ENCODE results near the gene RHOT1. TPM values are rescaled to one million over a fixed set of nuclear protein-coding genes. Genes with fewer than 3 reads are reported as not detected.
"Not testable (repeated sequence)": the region's sequence is repeated elsewhere in the genome, so short reads cannot be mapped to it uniquely, and the experiment has no call there.

The RHOT1 gene
- total and polyA plus RNA-seq, 3 experiments from 2014 or later: 20.6 to 31.2 (median 22.5) TPM

DNA sequence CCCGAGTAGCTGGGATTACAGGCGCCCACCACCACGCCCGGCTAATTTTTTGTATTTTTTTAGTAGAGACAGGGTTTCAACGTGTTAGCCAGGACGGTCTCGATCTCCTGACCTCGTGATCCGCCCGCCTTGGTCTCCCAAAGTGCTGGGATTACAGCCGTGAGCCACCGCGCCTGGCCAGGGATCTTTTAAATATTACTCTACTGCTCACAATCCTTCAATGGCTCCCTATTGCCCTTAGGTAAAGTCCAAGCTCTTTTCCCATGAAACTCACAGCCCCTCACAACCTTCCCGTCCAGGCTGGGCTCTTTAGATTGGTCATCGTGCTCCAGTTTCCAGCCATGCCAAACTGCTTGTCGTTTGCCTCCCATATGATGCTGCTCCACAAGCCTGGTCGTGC is 121.2 kb downstream of the RHOT1 start:
- H3K36me3 Mint-ChIP-seq; POLR2A ChIA-PET; H3K9me3 ChIP-seq (ENCODE audit: low read length); H3K36me3 ChIP-seq (ENCODE audit: insufficient read depth, low read length); DNase-seq; H3K27ac Mint-ChIP-seq; H3K27ac ChIP-seq (ENCODE audit: low read depth, low read length); H3K9me3 Mint-ChIP-seq; H3K4me3 ChIP-seq (ENCODE audit: low read length): not testable (repeated sequence)
- Histone ChIP-seq H3K4me1 (ENCODE audit: insufficient read depth, low read length) (peaks cover 13% of the 10 kb centered on the region), H3K27me3 (ENCODE audit: insufficient read depth, low read length, poor library complexity, severe bottlenecking) (peaks cover 30% of the 10 kb centered on the region)
- CTCF ChIA-PET: interaction anchor here (1.7 kb wide), 1 partner anchor 10 kb away, joined by 8 read pairs; no protein-coding TSS in a partner anchor
- Mint-ChIP-seq H3K4me1 (peaks cover 18 to 30% (median 19%) of the 10 kb centered on the region in 3 donors), H3K27me3 (peaks cover 32 to 54% of the 10 kb centered on the region in 2 donors), H3K4me3 (peak overlapping the region in 1 of 7 donors; percentile 82)

- POLR2A ChIA-PET: no interaction called here
Measured at GRCh38 chr17:32264140-32264799, 122.0 kb downstream of the RHOT1 start.

DNA sequence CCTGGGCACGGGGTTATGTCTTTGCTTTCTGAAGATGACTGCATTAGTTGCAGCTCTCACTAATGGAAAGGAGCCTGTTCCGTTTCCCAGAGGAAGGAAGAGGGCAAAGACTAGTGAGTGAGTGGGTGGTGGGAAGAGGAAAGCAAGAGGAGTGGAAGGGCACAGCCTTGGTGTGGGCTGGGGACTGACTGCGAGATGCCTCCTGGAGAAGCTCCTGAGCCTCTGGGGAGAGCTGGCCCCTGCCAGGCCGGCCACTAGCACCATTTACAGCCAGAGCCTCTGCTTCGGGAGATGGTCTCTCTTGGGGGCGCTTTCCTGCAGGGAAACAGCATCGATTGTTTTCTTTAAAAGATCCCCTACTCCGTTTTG is 122.5 kb downstream of the RHOT1 start:
- H3K4me1 Mint-ChIP-seq: peaks cover 18 to 30% (median 19%) of the 10 kb centered on the region in 3 donors
- no peak for DNase-seq
- POLR2A ChIA-PET: no interaction called here
- Histone ChIP-seq H3K27me3 (ENCODE audit: insufficient read depth, low read length, poor library complexity, severe bottlenecking) (peaks cover 31% of the 10 kb centered on the region), H3K9me3 (ENCODE audit: low read length) (no peaks in the 10 kb centered on the region), H3K4me1 (ENCODE audit: insufficient read depth, low read length) (peaks cover 13% of the 10 kb centered on the region), H3K36me3 (ENCODE audit: insufficient read depth, low read length) (no peaks in the 10 kb centered on the region), H3K27ac (ENCODE audit: low read depth, low read length) (no peak overlapping the region), H3K4me3 (ENCODE audit: low read length) (no peak overlapping the region)
- H3K4me3 Mint-ChIP-seq: peak overlapping the region; percentile 76 to 92 (median 87)
- CTCF ChIA-PET: interaction anchor here (1.7 kb wide), 1 partner anchor 11 kb away, joined by 8 read pairs; no protein-coding TSS in a partner anchor
- peaks cover 0 to 2% (median 0%) of the 10 kb centered on the region in 3 donors for H3K36me3 Mint-ChIP-seq
- H3K27me3 Mint-ChIP-seq: peaks cover 37 to 61% of the 10 kb centered on the region in 2 donors
- peak overlapping the region in 2 of 8 donors; percentile 20 to 65 for H3K27ac Mint-ChIP-seq
- no peaks in the 10 kb centered on the region for H3K9me3 Mint-ChIP-seq

More at GRCh38 chr17:32264140-32264799, 122.0 kb downstream of the RHOT1 start:
- Histone ChIP-seq H3K36me3 (ENCODE audit: insufficient read depth, low read length) (no peaks in the 10 kb centered on the region), H3K9me3 (ENCODE audit: low read length) (no peaks in the 10 kb centered on the region), H3K4me1 (ENCODE audit: insufficient read depth, low read length) (peaks cover 13% of the 10 kb centered on the region), H3K27me3 (ENCODE audit: insufficient read depth, low read length, poor library complexity, severe bottlenecking) (peaks cover 31% of the 10 kb centered on the region), H3K4me3 (ENCODE audit: low read length) (no peak overlapping the region), H3K27ac (ENCODE audit: low read depth, low read length) (no peak overlapping the region)
- Mint-ChIP-seq H3K4me1 (peaks cover 18 to 30% (median 19%) of the 10 kb centered on the region in 3 donors), H3K27me3 (peaks cover 37 to 58% of the 10 kb centered on the region in 2 donors), H3K9me3 (no peaks in the 10 kb centered on the region), H3K27ac (peak overlapping the region in 3 of 8 donors; percentile 16 to 65 (median 20)), H3K4me3 (peak overlapping the region; percentile 61 to 92 (median 82)), H3K36me3 (peaks cover 0 to 2% (median 0%) of the 10 kb centered on the region in 3 donors)
- CTCF ChIA-PET: interaction anchor here (1.7 kb wide), 1 partner anchor 11 kb away, joined by 8 read pairs; no protein-coding TSS in a partner anchor
- no peak for DNase-seq

DNA sequence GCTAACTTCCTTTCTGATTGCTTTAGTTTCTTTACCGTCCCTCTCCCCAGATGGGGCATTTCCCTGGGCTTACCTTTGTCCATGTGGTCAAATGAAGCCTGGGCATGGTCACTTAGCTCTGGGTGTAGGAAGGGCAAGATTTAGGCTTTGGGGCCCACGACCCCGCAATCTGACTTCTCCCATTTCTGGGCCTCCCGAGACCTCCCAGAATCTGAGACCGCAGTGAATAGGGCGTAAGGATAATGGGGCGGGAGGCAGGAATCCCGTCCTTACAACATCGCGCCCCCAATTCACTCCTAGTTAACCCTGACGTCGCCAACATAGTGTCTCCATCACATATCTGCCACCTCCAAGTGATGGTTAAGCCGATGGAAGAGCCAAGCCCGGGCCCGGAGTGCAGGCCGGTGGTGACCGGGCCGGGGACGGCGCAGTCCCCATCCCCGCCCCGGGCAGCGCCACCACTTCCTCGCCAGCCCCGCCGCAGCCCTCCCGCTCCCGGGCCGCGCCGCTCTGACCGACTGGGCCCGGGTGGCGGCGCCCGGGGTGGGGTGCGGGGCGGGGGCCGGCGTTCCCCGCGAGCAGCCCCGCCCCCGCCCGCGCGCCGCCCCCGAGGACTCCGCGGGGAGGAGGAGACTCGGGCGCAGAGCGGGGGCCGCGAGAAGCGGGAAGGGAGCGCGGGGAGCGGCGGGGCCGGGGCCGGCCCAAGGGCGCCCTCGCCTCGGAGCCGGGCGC is 123.1 kb downstream of the RHOT1 start, which contains the start of gene RHBDL3:
Gene RHBDL3, plus strand, starts transcription at position 641 of the 732 bp plus-strand sequence. CDS start 358 bp downstream, outside the sequence.
- POLR2A ChIA-PET: no interaction called here
- H3K36me3 ChIP-seq (ENCODE audit: insufficient read depth, low read length): no peaks in the 10 kb centered on the region
- H3K9me3 ChIP-seq (ENCODE audit: low read length): no peaks in the 10 kb centered on the region
- Mint-ChIP-seq H3K4me1 (peaks cover 18 to 30% (median 19%) of the 10 kb centered on the region in 3 donors), H3K9me3 (no peaks in the 10 kb centered on the region), H3K27me3 (peaks cover 37 to 61% of the 10 kb centered on the region in 2 donors), H3K4me3 (peak within 1 kb of the TSS; percentile 77 to 92 (median 87)), H3K36me3 (peaks cover 0 to 2% (median 0%) of the 10 kb centered on the region in 3 donors), H3K27ac (peak within 1 kb of the TSS in 2 of 8 donors; percentile 20 to 79)
- CTCF ChIA-PET: interaction anchor here (1.7 kb wide), 1 partner anchor 12 kb away, joined by 8 read pairs; no protein-coding TSS in a partner anchor
- H3K27me3 ChIP-seq (ENCODE audit: insufficient read depth, low read length, poor library complexity, severe bottlenecking): peaks cover 31% of the 10 kb centered on the region
- no peak within 1 kb of the TSS for H3K27ac ChIP-seq (ENCODE audit: low read depth, low read length)
- DNase-seq: peak in 3 of 5 donors; percentile 14 to 50 (median 20)
- peak within 1 kb of the TSS; percentile 56 for H3K4me3 ChIP-seq (ENCODE audit: low read length)
- peaks cover 13% of the 10 kb centered on the region for H3K4me1 ChIP-seq (ENCODE audit: insufficient read depth, low read length)

DNA sequence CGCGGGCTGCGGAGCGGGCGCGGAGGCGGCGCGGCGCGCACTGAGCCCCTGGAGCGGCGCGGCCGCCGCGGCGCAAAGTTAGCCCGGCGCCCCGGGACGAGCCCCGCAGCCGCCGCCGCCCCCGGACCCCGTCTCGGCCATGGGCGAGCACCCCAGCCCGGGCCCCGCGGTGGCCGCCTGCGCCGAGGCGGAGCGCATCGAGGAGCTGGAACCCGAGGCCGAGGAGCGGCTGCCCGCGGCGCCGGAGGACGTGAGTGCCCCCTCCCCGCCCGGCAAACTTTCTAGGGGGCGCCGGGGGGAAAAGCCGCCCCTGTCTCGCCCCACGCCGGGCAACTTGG is 123.7 kb downstream of the RHOT1 start:
- peaks cover 13% of the 10 kb centered on the region for H3K4me1 ChIP-seq (ENCODE audit: insufficient read depth, low read length)
- Mint-ChIP-seq H3K9me3 (no peaks in the 10 kb centered on the region), H3K4me3 (no peak overlapping the region), H3K27ac (no peak overlapping the region), H3K36me3 (peaks cover 0 to 2% (median 0%) of the 10 kb centered on the region in 3 donors), H3K27me3 (peaks cover 40 to 67% of the 10 kb centered on the region in 2 donors), H3K4me1 (peaks cover 18 to 30% (median 19%) of the 10 kb centered on the region in 3 donors)
- H3K27ac ChIP-seq (ENCODE audit: low read depth, low read length): no peak overlapping the region
- no peaks in the 10 kb centered on the region for H3K36me3 ChIP-seq (ENCODE audit: insufficient read depth, low read length)
- H3K27me3 ChIP-seq (ENCODE audit: insufficient read depth, low read length, poor library complexity, severe bottlenecking): peaks cover 31% of the 10 kb centered on the region
- CTCF ChIA-PET: no interaction called here
- POLR2A ChIA-PET: no interaction called here
- H3K9me3 ChIP-seq (ENCODE audit: low read length): no peaks in the 10 kb centered on the region
- no peak for DNase-seq
- no peak overlapping the region for H3K4me3 ChIP-seq (ENCODE audit: low read length)

DNA sequence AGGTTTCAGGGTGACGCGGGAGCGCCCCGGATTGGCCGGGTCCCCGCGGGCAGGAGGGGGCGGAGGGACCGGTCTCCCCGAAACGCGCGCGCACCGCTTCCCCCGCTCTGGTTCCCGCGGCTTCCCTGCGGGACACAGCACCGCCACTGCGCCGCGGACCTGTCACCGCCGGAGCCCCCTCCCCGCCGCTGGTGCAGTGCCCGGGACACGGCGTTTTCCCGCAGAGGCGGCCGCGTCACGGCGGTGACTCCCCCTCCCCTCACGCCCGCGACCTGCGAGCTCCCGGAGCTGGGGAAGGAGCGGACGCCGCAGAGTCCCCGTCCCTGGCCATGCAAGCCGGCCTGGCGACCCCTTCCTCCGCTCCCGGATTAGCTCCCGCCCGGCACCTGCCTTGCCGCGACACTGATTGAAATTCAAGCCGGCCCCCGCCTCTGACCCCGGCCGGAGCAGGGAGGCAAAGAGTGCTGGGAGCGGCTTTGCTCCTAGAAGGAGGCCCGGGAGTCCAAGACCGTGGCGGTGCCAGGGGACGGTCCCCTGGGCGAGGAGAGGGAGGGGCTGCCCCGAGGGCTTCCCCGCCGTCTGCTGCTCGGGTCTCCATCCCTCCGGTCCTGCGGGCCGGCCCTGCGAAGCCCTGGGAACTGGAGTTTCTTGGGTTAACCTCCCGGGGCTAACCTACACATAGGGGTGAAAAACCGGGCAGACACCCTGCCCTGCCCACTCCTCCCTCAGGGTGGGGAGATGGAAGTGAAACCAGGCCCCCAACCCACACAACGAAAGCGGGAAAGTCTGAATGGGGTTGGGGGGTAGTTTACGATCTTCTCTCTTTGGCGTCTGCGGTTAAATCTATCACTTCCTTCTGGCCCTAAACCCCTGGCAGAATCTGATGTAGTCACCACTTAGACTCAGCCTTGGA is 124.3 kb downstream of the RHOT1 start:
- H3K4me1 Mint-ChIP-seq: peaks cover 18 to 30% (median 19%) of the 10 kb centered on the region in 3 donors
- peak overlapping the region; percentile 56 for H3K4me3 ChIP-seq (ENCODE audit: low read length)
- H3K9me3 Mint-ChIP-seq: no peaks in the 10 kb centered on the region
- H3K27ac ChIP-seq (ENCODE audit: low read depth, low read length): no peak overlapping the region
- H3K4me1 ChIP-seq (ENCODE audit: insufficient read depth, low read length): peaks cover 13% of the 10 kb centered on the region
- peaks cover 31% of the 10 kb centered on the region for H3K27me3 ChIP-seq (ENCODE audit: insufficient read depth, low read length, poor library complexity, severe bottlenecking)
- peaks cover 0 to 2% (median 0%) of the 10 kb centered on the region in 3 donors for H3K36me3 Mint-ChIP-seq
- H3K27me3 Mint-ChIP-seq: peaks cover 41 to 73% of the 10 kb centered on the region in 2 donors
- DNase-seq: peak in 2 of 5 donors; percentile 9 to 16
- H3K36me3 ChIP-seq (ENCODE audit: insufficient read depth, low read length): no peaks in the 10 kb centered on the region
- peak overlapping the region; percentile 56 to 88 (median 82) for H3K4me3 Mint-ChIP-seq
- H3K27ac Mint-ChIP-seq: peak overlapping the region in 2 of 8 donors; percentile 37 to 51
- ChIA-PET POLR2A (no interaction called here), CTCF (no interaction called here)
- H3K9me3 ChIP-seq (ENCODE audit: low read length): no peaks in the 10 kb centered on the region

- Histone ChIP-seq H3K27ac (ENCODE audit: low read depth, low read length) (no peak overlapping the region), H3K4me1 (ENCODE audit: insufficient read depth, low read length) (peaks cover 13% of the 10 kb centered on the region), H3K27me3 (ENCODE audit: insufficient read depth, low read length, poor library complexity, severe bottlenecking) (peaks cover 27% of the 10 kb centered on the region), H3K4me3 (ENCODE audit: low read length) (no peak overlapping the region), H3K36me3 (ENCODE audit: insufficient read depth, low read length) (no peaks in the 10 kb centered on the region), H3K9me3 (ENCODE audit: low read length) (no peaks in the 10 kb centered on the region)
- ChIA-PET POLR2A (no interaction called here), CTCF (no interaction called here)
- H3K27ac Mint-ChIP-seq: peak overlapping the region in 2 of 8 donors; percentile 51 to 67
- peaks cover 45 to 78% of the 10 kb centered on the region in 2 donors for H3K27me3 Mint-ChIP-seq
- H3K4me1 Mint-ChIP-seq: peaks cover 18 to 30% (median 19%) of the 10 kb centered on the region in 3 donors
- DNase-seq: no peak
- no peaks in the 10 kb centered on the region for H3K9me3 Mint-ChIP-seq
- no peaks in the 10 kb centered on the region for H3K36me3 Mint-ChIP-seq
- peak overlapping the region; percentile 74 to 88 (median 82) for H3K4me3 Mint-ChIP-seq
Measured at GRCh38 chr17:32267690-32268205, 125.4 kb downstream of the RHOT1 start.

All from CD8-positive, alpha-beta memory T cell (primary cell).